Bronchial epithelial cell (primary cell): ENCODE results near the gene MIB1. TPM values are rescaled to one million over a fixed set of nuclear protein-coding genes. Genes with fewer than 3 reads are reported as not detected.
"Not testable (repeated sequence)": the region's sequence is repeated elsewhere in the genome, so short reads cannot be mapped to it uniquely, and the experiment has no call there.

ENCODE experiments used
- DNase-seq: peaks from one replicate; pipeline ENCODE4 v3.0.0-alpha.2; 2010; ENCODE audit warnings: low read depth
- FAIRE-seq: peaks from 2 replicates; lab custom pipeline; 2011; peaks lifted over from hg19 to GRCh38; lab: Jason Lieb, UNC
- H3K27me3 ChIP-seq: 2 replicates; pipeline ENCODE4 v1.5.1; 2011; ENCODE audit warnings: low read length; ENCODE audit not compliant: control insufficient read depth, insufficient read depth
- H3K36me3 ChIP-seq: 2 replicates; pipeline ENCODE4 v1.5.1; 2011; ENCODE audit warnings: low read length; ENCODE audit not compliant: control insufficient read depth, insufficient read depth
- H3K4me3 ChIP-seq: 2 replicates; pipeline ENCODE4 v1.5.1; 2011; ENCODE audit warnings: mild to moderate bottlenecking, low read depth, low read length, control low read depth
- total RNA-seq: library from RNA; depleted of rRNA; stranded (reverse); fragments of >200 nt; gene quantifications from 2 replicates; pipeline ENCODE4 v1.2.1, GENCODE V29; 2014
- TF ChIP-seq, protein P1 (sequence below): IDR thresholded peaks from 2 replicates; pipeline ENCODE4 v1.5.1; 2011; ENCODE audit warnings: mild to moderate bottlenecking, moderate library complexity, low read length, control low read depth, inconsistent platforms; ENCODE audit not compliant: insufficient read depth, severe bottlenecking

MIB1 gene
- total RNA-seq, 1 donor from 2014 or later, result 95.3 TPM

DNA sequence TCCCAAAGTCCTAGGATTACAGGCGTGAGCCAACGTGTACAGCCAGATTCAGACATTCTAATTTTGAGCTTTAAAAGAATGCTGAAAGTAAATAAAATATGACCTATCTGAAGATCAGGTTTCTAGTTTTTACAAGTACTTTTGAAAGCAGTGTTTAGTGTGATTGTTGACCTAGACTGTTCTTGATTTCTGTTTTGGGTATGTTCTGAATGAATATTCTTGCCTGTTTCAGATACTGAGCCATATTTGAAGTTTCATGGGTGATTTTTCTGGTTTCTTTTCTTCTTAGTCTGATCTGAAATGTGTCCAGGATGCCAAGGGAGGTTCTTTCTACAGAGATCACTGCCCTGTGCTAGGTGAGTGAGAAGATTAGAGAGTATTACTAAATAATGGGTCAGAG, 37.2 kb downstream of the MIB1 start:
- no peak for FAIRE-seq
- TF ChIP-seq, protein P1, sequence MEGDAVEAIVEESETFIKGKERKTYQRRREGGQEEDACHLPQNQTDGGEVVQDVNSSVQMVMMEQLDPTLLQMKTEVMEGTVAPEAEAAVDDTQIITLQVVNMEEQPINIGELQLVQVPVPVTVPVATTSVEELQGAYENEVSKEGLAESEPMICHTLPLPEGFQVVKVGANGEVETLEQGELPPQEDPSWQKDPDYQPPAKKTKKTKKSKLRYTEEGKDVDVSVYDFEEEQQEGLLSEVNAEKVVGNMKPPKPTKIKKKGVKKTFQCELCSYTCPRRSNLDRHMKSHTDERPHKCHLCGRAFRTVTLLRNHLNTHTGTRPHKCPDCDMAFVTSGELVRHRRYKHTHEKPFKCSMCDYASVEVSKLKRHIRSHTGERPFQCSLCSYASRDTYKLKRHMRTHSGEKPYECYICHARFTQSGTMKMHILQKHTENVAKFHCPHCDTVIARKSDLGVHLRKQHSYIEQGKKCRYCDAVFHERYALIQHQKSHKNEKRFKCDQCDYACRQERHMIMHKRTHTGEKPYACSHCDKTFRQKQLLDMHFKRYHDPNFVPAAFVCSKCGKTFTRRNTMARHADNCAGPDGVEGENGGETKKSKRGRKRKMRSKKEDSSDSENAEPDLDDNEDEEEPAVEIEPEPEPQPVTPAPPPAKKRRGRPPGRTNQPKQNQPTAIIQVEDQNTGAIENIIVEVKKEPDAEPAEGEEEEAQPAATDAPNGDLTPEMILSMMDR, result no peak
- no peak for DNase-seq
- Histone ChIP-seq H3K27me3 (no peaks in the 10 kb centered on the region), H3K4me3 (no peak overlapping the region), H3K36me3 (no peaks in the 10 kb centered on the region)

DNA sequence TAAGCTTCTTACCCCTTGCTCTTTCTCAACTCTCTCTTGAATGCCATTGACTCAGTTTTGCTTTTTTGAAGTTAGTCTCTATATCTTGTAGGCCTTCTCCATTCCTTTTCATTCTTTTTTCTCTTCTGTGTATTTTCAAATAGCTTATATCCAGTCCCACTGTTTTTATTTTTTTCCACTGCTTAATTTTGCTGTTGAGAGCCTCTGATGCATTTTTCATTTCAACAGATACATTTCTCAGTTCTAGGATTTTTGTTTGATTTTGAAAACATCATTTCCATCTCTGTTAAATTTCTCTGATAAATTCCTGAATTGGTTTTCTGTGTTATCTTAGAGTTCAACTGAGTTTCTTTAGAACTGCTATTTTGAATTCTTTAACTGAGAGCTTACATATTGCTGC, 45.9 kb downstream of the MIB1 start:
- no peak for DNase-seq
- peaks cover 14% of the 10 kb centered on the region for H3K36me3 ChIP-seq
- no peak for FAIRE-seq

DNA sequence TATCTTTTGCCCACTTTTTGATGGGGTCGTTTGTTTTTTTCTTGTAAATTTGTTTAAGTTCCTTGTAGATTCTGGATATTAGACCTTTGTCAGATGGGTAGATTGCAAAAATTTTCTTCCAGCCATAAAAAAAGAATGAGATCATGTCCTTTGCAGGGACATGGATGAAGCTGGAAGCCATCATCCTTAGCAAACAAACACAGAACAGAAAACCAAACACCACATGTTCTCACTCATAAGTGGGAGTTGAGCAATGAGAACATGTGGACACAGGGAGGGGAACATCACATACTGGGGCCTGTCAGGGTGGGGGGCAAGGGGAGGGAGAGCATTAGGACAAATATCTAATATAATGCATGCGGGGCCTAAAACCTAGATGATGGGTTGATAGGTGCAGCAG, 55.5 kb downstream of the MIB1 start:
- H3K27me3 ChIP-seq, H3K4me3 ChIP-seq, H3K36me3 ChIP-seq, FAIRE-seq, DNase-seq: not testable (repeated sequence)

More for the DNA sequence above, 45.9 kb downstream of the MIB1 start:
- Histone ChIP-seq H3K4me3 (no peak overlapping the region), H3K27me3 (no peaks in the 10 kb centered on the region)
- TF ChIP-seq, protein P1, result no peak

DNA sequence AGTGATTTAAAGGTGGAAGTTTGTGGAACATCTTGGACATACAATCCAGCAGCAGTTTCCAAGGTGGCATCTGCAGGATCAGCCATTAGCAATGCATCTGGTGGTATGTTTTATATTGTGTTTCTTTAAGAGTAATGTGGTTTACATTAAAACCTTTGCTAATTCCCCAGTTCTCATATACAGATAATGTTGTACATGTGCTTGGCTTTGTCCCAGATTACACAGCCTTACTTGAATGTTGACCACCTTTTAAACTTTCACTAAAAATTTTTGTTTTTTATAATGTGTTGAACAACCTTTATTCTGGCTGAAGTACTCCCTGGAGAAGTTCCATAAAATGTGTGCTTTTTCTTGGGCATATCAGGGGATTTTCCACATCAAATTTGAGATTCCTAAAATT, 57.5 kb downstream of the MIB1 start:
- DNase-seq, result no peak
- H3K27me3 ChIP-seq, result no peaks in the 10 kb centered on the region
- FAIRE-seq, result no peak
- TF ChIP-seq, protein P1, result no peak
- H3K4me3 ChIP-seq, result no peak overlapping the region
- H3K36me3 ChIP-seq, result peaks cover 2% of the 10 kb centered on the region

DNA sequence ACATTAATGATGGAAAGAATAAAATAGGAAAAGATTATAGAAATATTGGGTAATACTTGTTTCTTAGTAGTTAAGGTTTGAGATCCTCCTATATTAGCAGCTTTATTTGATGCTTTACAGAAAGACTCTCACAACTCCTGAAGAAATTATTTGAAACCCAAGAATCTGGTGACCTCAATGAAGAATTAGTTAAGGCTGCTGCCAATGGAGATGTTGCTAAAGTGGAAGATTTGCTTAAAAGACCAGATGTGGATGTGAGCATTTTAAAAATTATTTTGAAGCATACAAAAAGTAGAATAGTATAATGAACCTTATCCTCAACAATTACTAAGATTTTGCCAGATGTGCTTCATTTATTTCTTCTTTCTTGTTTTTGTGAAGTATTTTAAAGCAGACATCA, 59.1 kb downstream of the MIB1 start:
- no peak for FAIRE-seq
- no peaks in the 10 kb centered on the region for H3K27me3 ChIP-seq
- TF ChIP-seq, protein P1, result no peak
- H3K4me3 ChIP-seq, result no peak overlapping the region
- H3K36me3 ChIP-seq, result peaks cover 3% of the 10 kb centered on the region
- no peak for DNase-seq

DNA sequence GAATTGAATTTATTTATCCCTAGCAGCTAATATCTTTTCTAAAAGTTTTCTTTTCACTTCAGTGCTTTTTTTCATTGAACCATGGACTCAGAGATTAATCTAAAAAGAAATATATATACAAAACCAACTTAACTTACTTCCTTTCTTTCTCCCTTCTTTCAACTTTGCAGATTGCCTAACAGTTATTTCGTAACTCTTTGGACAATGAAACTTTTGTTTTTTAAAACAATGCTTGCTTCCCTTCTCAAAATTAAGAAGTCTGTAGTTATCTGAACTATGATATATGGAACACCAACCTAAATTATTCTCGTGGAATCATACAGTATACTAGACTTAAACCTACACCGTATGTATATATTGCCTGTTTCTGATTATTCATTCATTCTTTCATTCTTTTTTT, 62.9 kb downstream of the MIB1 start:
- DNase-seq (peak; percentile 26), FAIRE-seq (no peak)
- H3K4me3 ChIP-seq, result no peak overlapping the region
- TF ChIP-seq, protein P1, result no peak
- H3K36me3 ChIP-seq, result peaks cover 2% of the 10 kb centered on the region
- no peaks in the 10 kb centered on the region for H3K27me3 ChIP-seq
